Measurements from ENCODE around the gene SLC6A5.

DNA sequence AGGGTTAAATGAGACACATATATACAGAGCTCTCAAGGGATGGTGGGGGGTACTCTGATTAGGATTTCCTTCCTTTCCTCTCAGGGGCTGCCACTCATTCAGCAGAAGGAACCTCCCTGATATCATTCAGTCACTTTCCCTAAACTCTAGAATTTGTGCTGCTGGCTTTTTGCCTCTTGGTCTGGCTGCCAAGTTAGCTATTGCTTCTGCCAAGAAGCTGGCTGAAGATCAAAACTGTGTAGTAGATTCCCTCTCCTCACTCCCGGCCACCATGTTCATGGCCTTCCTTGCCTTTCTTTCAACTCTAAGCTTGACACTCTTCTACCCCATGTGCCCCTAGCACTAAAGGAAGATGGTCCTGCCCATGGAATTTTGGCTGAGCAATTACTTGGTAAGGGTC, 18.7 kb downstream of the SLC6A5 start:
- TF ChIP-seq, protein P1, sequence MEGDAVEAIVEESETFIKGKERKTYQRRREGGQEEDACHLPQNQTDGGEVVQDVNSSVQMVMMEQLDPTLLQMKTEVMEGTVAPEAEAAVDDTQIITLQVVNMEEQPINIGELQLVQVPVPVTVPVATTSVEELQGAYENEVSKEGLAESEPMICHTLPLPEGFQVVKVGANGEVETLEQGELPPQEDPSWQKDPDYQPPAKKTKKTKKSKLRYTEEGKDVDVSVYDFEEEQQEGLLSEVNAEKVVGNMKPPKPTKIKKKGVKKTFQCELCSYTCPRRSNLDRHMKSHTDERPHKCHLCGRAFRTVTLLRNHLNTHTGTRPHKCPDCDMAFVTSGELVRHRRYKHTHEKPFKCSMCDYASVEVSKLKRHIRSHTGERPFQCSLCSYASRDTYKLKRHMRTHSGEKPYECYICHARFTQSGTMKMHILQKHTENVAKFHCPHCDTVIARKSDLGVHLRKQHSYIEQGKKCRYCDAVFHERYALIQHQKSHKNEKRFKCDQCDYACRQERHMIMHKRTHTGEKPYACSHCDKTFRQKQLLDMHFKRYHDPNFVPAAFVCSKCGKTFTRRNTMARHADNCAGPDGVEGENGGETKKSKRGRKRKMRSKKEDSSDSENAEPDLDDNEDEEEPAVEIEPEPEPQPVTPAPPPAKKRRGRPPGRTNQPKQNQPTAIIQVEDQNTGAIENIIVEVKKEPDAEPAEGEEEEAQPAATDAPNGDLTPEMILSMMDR (IDR thresholded peaks at IDR 0.05): no peak
- no peak for TF ChIP-seq POLR2AphosphoS5 (IDR thresholded peaks at IDR 0.05; ENCODE audit: insufficient read depth in 1 of 2, low read depth in 1 of 2)
- TF ChIP-seq POLR2A (IDR thresholded peaks at IDR 0.05): no peak

Data from vagina (tissue), 2 donors.